ENCODE results near the gene MEAF6. TPM values are rescaled to one million over a fixed set of nuclear protein-coding genes. Genes with fewer than 3 reads are reported as not detected.

The MEAF6 gene
- total RNA-seq, 4 donors from 2014 or later, result 55.2 to 100 (median 78.3) TPM

GRCh38 chr1:37448185-37448584, 66.4 kb downstream of the MEAF6 start:
- 51% methylated on average over 2 of the region's 2 CpGs for WGBS
- Histone ChIP-seq H3K27ac (replicated peaks in 1 of 4) (no peak overlapping the region), H3K9me3 (no peaks in the 10 kb centered on the region), H3K36me3 (no peaks in the 10 kb centered on the region), H3K27me3 (peaks cover 0 to 50% (median 6%) of the 10 kb centered on the region in 4 donors), H3K4me3 (no peak overlapping the region), H3K4me1 (no peaks in the 10 kb centered on the region)
- intact Hi-C loops (cut with DNase I), result no loop called here
- DNase-seq (ENCODE audit: extremely low spot score), result no peak
- TF ChIP-seq POLR2AphosphoS5 (IDR thresholded peaks at IDR 0.05), result no peak
- no peak for TF ChIP-seq EP300 (IDR thresholded peaks at IDR 0.05)
- TF ChIP-seq POLR2A (IDR thresholded peaks at IDR 0.05; ENCODE audit: low read depth), result no peak
- TF ChIP-seq CTCF (IDR thresholded peaks at IDR 0.05), result no peak

- Histone ChIP-seq H3K4me3 (no peak overlapping the region), H3K4me1 (no peaks in the 10 kb centered on the region), H3K9me3 (no peaks in the 10 kb centered on the region), H3K36me3 (no peaks in the 10 kb centered on the region), H3K27me3 (peaks cover 0 to 52% (median 6%) of the 10 kb centered on the region in 4 donors), H3K27ac (replicated peaks in 1 of 4) (no peak overlapping the region)
- intact Hi-C loops (cut with DNase I), result no loop called here
- DNase-seq (ENCODE audit: extremely low spot score), result no peak
- TF ChIP-seq POLR2A (IDR thresholded peaks at IDR 0.05; ENCODE audit: low read depth) (no peak), POLR2AphosphoS5 (IDR thresholded peaks at IDR 0.05) (no peak), CTCF (IDR thresholded peaks at IDR 0.05) (no peak), EP300 (IDR thresholded peaks at IDR 0.05) (no peak)
- 59% methylated on average over 6 of the region's 6 CpGs for WGBS
These were observed 67.7 kb downstream of the MEAF6 start for GRCh38 chr1:37446874-37447273.

GRCh38 chr1:37442644-37443043, 71.9 kb downstream of the MEAF6 start:
- Histone ChIP-seq H3K9me3 (no peaks in the 10 kb centered on the region), H3K36me3 (no peaks in the 10 kb centered on the region), H3K4me3 (no peak overlapping the region), H3K27me3 (peaks cover 0 to 65% (median 3%) of the 10 kb centered on the region in 4 donors), H3K27ac (replicated peaks in 1 of 4) (no peak overlapping the region), H3K4me1 (no peaks in the 10 kb centered on the region)
- no peak for DNase-seq (ENCODE audit: extremely low spot score)
- intact Hi-C loops (cut with DNase I), result no loop called here
- TF ChIP-seq POLR2A (IDR thresholded peaks at IDR 0.05; ENCODE audit: low read depth) (no peak), CTCF (IDR thresholded peaks at IDR 0.05) (no peak), POLR2AphosphoS5 (IDR thresholded peaks at IDR 0.05) (no peak), EP300 (IDR thresholded peaks at IDR 0.05) (no peak)
- WGBS, result 71% methylated on average over 2 of the region's 2 CpGs

Small RNA genes lying within 50 kb of the gene (small RNA-seq; reads per million reads assigned to genes)
- 0 reads per million in 3 donors for gene AL034379.1
- gene MIR5581, result 0 reads per million in 3 donors

Other genes starting within 250 kb of the MEAF6 start
- gene ZC3H12A, start 40.2 kb downstream of the MEAF6 start, total RNA-seq, result 10 to 100 TPM in 3 of 4 donors, 1 to 10 TPM in 1; 9.6 to 23.5 (median 11.7) TPM
- 10 to 100 TPM in 3 of 4 donors, 1 to 10 TPM in 1; 9.8 to 19.9 (median 12.1) TPM for gene SNIP1, start 39.5 kb upstream of the MEAF6 start, total RNA-seq
- gene DNALI1, start 42.2 kb upstream of the MEAF6 start, total RNA-seq, result 10 to 100 TPM; 10.4 to 15.7 (median 13.6) TPM
- 10 to 100 TPM; 25.1 to 36.4 (median 27.0) TPM for gene GNL2, start 81.2 kb upstream of the MEAF6 start, total RNA-seq
- gene RSPO1, start 120.1 kb upstream of the MEAF6 start, total RNA-seq, result 1 to 10 TPM; 1.0 to 1.8 (median 1.5) TPM
- gene CDCA8, start 177.8 kb upstream of the MEAF6 start, total RNA-seq, result under 1 TPM in 3 of 4 donors, not detected in 1; 0.26 to 0.42 (median 0.40) TPM